ENCODE results near the gene SPAG16.
"Not testable (repeated sequence)": the region's sequence is repeated elsewhere in the genome, so short reads cannot be mapped to it uniquely, and the experiment has no call there.

Gene SPAG16

DNA sequence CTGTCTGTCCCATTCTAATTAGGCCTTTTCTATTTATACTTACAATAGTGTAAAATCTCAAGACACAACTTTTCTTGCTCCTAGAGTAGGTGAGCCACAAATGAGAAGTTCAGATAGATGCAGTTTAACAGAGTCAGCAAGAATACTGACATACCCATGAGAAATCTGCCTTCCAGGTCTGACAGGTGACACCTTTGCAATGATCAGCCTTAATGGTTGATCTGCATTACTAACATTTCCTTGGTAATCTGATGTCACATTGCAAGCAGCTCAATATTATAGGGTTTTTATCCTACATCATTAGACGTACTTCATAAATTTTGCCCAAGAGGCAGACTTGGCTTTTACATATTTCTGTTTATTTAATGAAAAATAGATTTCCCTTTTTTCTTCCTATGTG, 767.3 kb downstream of the SPAG16 start:
- no peak overlapping the region for H3K4me3 ChIP-seq (ENCODE audit: insufficient read depth, low read length, poor library complexity, severe bottlenecking)
- no peaks in the 10 kb centered on the region for H3K79me2 ChIP-seq (ENCODE audit: insufficient read depth, low read length)
- H3F3A ChIP-seq (ENCODE audit: insufficient read depth) = no peaks in the 10 kb centered on the region
- H4K20me1 ChIP-seq (ENCODE audit: low read depth, low read length) = no peaks in the 10 kb centered on the region
- no peak overlapping the region for H2AFZ ChIP-seq (ENCODE audit: low read depth, low read length, severe bottlenecking)
- no peak for TF ChIP-seq EZH2phosphoT487 (conservative IDR thresholded peaks at IDR 0.05; ENCODE audit: low read length)
- TF ChIP-seq CTCF (IDR thresholded peaks at IDR 0.05; ENCODE audit: insufficient read depth, low read length, poor library complexity, severe bottlenecking) = no peak
- H3K9me2 ChIP-seq (replicated peaks; ENCODE audit: insufficient read depth, low read length) = no peaks in the 10 kb centered on the region
- no peaks in the 10 kb centered on the region for H3K9me3 ChIP-seq (ENCODE audit: insufficient read depth, low read length)
- no peaks in the 10 kb centered on the region for H3K36me3 ChIP-seq (ENCODE audit: low read length)
- no peak overlapping the region for H3K9ac ChIP-seq (ENCODE audit: low read length)
- H3K27me3 ChIP-seq (ENCODE audit: low read length) = no peaks in the 10 kb centered on the region
- no peak overlapping the region for H3K4me2 ChIP-seq (ENCODE audit: low read depth, low read length, poor library complexity, severe bottlenecking)
- H3K27ac ChIP-seq (ENCODE audit: low read depth, low read length) = no peak overlapping the region

DNA sequence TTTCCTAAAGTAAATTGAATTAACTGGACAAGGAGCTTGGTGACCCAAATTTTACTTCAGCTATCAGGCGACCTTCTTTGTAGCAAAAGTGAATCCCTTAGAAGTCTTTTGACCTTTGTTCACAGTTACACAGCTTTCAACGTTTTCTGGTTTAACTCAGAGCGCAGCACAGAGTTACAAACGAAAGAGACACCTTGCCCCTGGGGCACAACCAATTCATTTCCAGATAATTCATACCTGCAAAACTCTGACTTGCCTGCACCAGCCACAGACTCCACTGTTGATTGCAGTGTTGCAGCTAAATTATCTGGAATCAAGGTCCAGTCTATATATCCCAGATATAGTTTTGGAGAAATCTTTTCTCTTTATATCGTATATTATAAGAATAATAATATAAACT, 768.0 kb downstream of the SPAG16 start:
- no peaks in the 10 kb centered on the region for H4K20me1 ChIP-seq (ENCODE audit: low read depth, low read length)
- H3K4me2 ChIP-seq (ENCODE audit: low read depth, low read length, poor library complexity, severe bottlenecking) = no peak overlapping the region
- TF ChIP-seq EZH2phosphoT487 (conservative IDR thresholded peaks at IDR 0.05; ENCODE audit: low read length) (no peak), CTCF (IDR thresholded peaks at IDR 0.05; ENCODE audit: insufficient read depth, low read length, poor library complexity, severe bottlenecking) (no peak)
- H3K27ac ChIP-seq (ENCODE audit: low read depth, low read length) = no peak overlapping the region
- H2AFZ ChIP-seq (ENCODE audit: low read depth, low read length, severe bottlenecking) = no peak overlapping the region
- H3K9me2 ChIP-seq (replicated peaks; ENCODE audit: insufficient read depth, low read length) = no peaks in the 10 kb centered on the region
- no peaks in the 10 kb centered on the region for H3K9me3 ChIP-seq (ENCODE audit: insufficient read depth, low read length)
- H3K36me3 ChIP-seq (ENCODE audit: low read length) = no peaks in the 10 kb centered on the region
- H3K79me2 ChIP-seq (ENCODE audit: insufficient read depth, low read length) = no peaks in the 10 kb centered on the region
- H3F3A ChIP-seq (ENCODE audit: insufficient read depth) = no peaks in the 10 kb centered on the region
- H3K4me3 ChIP-seq (ENCODE audit: insufficient read depth, low read length, poor library complexity, severe bottlenecking) = no peak overlapping the region
- H3K9ac ChIP-seq (ENCODE audit: low read length) = no peak overlapping the region
- no peaks in the 10 kb centered on the region for H3K27me3 ChIP-seq (ENCODE audit: low read length)

- H3K36me3 ChIP-seq (ENCODE audit: low read length) = no peaks in the 10 kb centered on the region
- TF ChIP-seq EZH2phosphoT487 (conservative IDR thresholded peaks at IDR 0.05; ENCODE audit: low read length) (no peak), CTCF (IDR thresholded peaks at IDR 0.05; ENCODE audit: insufficient read depth, low read length, poor library complexity, severe bottlenecking) (no peak)
- no peaks in the 10 kb centered on the region for H3K79me2 ChIP-seq (ENCODE audit: insufficient read depth, low read length)
- no peak overlapping the region for H3K4me3 ChIP-seq (ENCODE audit: insufficient read depth, low read length, poor library complexity, severe bottlenecking)
- H3K9ac ChIP-seq (ENCODE audit: low read length) = no peak overlapping the region
- H2AFZ ChIP-seq (ENCODE audit: low read depth, low read length, severe bottlenecking) = no peak overlapping the region
- H4K20me1 ChIP-seq (ENCODE audit: low read depth, low read length) = no peaks in the 10 kb centered on the region
- H3K27me3 ChIP-seq (ENCODE audit: low read length) = no peaks in the 10 kb centered on the region
- no peaks in the 10 kb centered on the region for H3K9me3 ChIP-seq (ENCODE audit: insufficient read depth, low read length)
- no peak overlapping the region for H3K27ac ChIP-seq (ENCODE audit: low read depth, low read length)
- H3F3A ChIP-seq (ENCODE audit: insufficient read depth) = no peaks in the 10 kb centered on the region
- no peak overlapping the region for H3K4me2 ChIP-seq (ENCODE audit: low read depth, low read length, poor library complexity, severe bottlenecking)
- H3K9me2 ChIP-seq (replicated peaks; ENCODE audit: insufficient read depth, low read length) = no peaks in the 10 kb centered on the region
Observed at GRCh38 chr2:214057986-214058385, 773.7 kb downstream of the SPAG16 start.

- H4K20me1 ChIP-seq (ENCODE audit: low read depth, low read length); H3K79me2 ChIP-seq (ENCODE audit: insufficient read depth, low read length); H3K4me3 ChIP-seq (ENCODE audit: insufficient read depth, low read length, poor library complexity, severe bottlenecking); H3K4me2 ChIP-seq (ENCODE audit: low read depth, low read length, poor library complexity, severe bottlenecking); H3K27ac ChIP-seq (ENCODE audit: low read depth, low read length); H3K9me2 ChIP-seq (replicated peaks; ENCODE audit: insufficient read depth, low read length); H3K36me3 ChIP-seq (ENCODE audit: low read length); H3K9me3 ChIP-seq (ENCODE audit: insufficient read depth, low read length); H3F3A ChIP-seq (ENCODE audit: insufficient read depth); H3K27me3 ChIP-seq (ENCODE audit: low read length); H2AFZ ChIP-seq (ENCODE audit: low read depth, low read length, severe bottlenecking); H3K9ac ChIP-seq (ENCODE audit: low read length): not testable (repeated sequence)
Observed at GRCh38 chr2:214062279-214062678, 778.0 kb downstream of the SPAG16 start.
